ELF-1 (cell line): Measurements from ENCODE around the gene GAS6.

Source experiments
- DNase-seq: peaks from one replicate; pipeline ENCODE4 v3.0.0-alpha.2; 2016; ENCODE audit warnings: low read depth, low spot score

The GAS6 gene

DNA sequence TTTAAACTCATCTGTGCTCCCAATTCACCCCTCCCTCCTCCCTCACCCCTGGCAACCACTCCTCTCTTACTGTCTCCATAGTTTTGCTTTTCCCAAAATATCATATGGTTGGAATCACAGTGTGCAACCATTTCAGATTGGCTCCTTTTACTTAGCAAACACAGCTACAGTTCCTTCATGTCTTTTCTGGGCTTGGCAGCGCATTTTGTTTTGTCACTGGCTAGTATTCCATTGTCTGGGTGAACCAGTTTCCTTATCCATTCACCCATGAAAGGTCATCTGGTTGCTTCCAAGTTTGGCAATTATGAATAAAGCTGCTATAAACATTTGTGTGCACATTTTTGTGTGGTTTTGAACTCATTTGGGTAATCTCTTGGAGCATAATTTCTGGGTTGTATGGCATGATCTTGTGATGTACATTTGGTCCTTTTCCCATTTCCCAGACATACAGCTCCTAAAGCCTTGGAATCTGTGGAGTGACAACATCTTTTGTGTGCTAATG, 23.9 kb upstream of the GAS6 start:
- no peak for DNase-seq

DNA sequence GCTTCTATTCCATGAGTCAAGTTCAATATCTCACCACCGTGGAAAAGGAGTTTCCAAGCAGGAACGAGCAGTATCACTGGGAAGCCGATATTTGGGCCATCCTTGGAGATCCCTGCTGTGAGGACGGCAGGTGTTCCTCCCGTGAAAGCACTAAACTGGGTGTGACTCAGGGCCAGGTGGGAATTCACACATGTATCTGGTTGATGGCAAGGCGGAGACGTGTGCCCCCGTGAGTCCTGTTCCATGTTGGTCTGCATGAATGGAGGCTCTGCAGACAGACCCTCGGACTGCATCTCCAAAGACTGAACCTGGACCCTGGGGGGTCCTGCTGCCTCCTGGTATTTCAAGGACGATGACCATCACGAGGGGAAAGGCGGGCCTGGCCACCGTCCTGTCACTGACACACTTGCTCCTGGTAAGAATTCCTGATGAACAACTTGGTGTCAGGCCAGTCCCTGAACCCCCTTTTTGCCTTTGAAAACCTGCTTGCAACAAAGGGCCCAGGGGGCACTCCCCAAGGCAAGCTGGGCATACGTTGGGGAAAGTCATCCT, 22.8 kb upstream of the GAS6 start:
- no peak for DNase-seq

DNA sequence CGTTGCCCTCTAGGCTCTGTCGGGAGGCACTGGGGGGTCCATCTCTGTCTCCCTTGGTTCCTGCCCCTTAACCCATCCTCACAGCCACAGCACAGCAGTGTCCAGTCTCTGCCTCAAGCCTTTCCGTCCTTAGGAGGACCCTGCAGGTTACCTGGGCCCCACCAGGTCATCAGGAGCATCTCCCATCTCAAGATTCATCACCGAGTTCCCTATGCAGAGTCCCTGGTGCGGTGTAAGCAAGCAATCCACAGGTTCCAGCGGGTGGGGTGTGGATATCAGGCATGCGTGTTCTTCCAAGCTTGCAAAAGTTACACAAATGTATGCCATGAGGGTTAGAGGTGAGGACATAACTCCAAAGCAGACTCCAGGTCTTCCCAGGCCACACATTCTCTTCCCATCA, 20.9 kb upstream of the GAS6 start:
- DNase-seq: no peak

DNA sequence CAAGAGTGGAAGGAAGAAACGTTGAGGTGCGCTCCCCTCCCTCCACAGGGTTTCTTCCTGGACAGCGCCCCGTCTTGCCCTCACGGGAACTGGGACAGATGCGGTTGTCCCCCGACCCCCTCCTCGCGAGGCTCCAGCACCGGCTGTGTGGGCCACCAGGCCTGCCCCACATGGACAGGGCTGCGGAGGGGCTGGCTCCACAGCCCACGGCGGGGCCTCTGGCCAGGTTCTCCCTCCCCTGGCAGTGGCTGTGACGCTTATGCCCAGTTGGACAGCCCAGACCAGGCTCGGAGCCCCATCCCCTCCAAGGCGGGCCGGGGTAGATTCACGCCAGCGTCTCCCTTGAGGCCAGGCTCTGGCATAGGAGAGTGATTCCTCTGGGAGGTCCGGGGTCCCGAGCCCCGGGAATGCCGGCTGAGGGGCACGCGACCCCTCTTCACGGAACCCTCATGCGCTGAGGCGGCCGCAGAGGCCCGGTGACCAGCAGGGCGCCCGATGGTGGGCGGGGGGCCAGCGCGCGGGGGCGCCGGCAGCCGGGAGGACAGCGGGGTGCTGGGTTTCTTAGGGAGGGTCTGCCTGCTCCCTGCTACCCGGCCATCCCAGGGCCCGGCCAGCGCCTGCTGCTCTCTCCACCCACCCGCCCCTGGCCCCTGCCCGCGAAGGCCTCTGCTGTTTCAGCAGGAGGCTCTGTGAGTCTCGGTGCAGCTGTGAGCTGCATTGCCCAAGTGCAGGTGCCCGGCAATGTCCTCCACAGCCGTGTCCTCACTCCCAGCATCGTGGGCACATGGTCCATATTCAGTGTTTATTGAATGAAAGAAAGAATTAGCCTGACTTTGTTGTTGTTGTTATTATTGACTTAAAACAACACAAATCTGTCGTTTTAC, 20.3 kb upstream of the GAS6 start:
- DNase-seq: no peak

DNA sequence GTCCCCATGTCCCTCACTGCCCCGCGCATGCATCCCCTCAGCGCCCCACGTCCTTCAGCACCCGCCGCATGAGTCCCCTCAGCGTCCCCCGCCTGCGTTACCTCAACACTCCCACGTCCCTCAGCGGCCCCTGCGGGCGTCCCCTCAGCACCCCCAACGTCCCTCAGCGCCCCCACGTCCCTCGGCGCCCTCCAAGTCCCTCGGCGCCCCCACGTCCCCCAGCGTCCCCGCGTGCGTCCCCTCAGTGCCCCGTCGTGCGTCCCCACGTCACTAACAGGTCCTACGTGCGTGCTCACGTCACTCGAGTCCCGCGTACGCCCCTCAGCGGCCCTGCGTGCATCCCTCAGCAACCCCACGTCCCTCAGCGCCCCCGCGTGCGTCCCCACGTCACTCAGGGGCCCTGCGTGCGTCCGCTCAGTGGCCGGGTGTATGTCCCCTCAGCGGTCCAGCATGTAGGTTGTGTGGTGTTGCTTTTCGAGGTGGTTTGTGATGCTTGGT, 19.5 kb upstream of the GAS6 start:
- DNase-seq: no peak

DNA sequence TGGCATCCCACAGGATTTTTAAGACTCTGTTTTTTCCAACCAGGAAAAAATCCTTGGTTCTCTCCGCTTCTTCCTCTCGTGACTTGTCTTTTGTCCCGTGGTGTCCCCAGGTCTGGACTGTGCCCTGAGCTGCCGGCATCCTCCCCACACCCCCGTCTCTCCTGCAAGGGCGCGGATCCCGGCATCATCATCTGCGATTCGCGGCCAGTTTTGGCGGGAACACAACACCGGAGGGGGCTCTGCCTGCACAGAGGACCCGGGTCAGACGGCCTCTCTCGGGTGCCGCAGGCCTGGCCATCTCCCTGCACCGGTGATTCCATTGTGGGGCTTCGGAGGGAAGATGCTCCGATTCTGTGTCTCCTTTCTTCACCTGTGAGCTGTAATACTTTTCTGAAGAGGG, 18.8 kb upstream of the GAS6 start:
- DNase-seq: no peak

DNA sequence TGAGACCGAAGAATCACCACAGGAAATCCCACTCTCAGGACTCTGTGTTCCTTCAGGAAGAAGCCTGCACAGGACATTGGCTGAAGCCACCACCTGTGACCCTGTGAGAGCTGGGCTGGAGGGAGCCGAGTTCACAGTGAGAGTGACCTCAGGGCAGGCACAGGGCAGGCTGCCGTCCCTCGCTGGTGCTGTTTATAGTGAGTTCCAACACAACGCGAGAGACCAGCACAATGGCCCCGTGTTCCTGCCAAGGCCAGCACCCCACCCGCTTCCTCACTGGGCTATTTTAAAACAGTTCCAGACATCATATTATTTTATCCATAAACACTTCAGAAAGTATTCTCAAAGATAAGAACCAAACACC, 18.4 kb upstream of the GAS6 start:
- DNase-seq: peak; percentile 39

DNA sequence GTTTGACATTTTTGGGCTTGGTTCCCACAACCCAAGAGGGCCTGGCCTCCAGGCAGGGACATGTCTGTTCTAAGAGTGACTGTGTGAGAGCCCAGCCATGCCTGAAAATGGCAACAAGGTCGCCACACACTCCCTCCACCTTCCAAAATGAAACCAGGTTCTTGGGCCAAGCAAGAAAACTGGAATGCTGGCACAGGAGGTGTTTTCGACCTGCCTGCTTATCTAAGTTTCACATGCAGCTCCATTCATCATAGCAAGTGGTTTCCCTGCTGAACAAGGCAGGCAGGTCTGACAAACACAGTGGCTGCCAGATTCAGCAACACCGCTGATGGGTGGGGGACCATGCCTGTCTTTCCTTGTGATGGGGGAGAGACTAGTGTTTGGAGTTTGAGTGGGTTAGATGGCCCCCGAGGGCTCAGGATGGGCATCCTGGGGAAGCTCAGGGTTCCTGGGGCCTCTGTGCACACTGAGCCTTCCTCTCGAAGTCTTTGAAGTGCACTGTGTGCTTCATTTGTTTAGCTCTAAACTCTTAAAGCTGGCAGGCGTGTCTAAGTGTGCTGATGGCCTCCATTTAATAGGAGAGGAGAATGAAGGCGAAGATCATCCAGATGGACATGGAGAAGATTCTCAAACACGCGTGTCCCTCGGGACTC, 17.9 kb upstream of the GAS6 start:
- DNase-seq: no peak

DNA sequence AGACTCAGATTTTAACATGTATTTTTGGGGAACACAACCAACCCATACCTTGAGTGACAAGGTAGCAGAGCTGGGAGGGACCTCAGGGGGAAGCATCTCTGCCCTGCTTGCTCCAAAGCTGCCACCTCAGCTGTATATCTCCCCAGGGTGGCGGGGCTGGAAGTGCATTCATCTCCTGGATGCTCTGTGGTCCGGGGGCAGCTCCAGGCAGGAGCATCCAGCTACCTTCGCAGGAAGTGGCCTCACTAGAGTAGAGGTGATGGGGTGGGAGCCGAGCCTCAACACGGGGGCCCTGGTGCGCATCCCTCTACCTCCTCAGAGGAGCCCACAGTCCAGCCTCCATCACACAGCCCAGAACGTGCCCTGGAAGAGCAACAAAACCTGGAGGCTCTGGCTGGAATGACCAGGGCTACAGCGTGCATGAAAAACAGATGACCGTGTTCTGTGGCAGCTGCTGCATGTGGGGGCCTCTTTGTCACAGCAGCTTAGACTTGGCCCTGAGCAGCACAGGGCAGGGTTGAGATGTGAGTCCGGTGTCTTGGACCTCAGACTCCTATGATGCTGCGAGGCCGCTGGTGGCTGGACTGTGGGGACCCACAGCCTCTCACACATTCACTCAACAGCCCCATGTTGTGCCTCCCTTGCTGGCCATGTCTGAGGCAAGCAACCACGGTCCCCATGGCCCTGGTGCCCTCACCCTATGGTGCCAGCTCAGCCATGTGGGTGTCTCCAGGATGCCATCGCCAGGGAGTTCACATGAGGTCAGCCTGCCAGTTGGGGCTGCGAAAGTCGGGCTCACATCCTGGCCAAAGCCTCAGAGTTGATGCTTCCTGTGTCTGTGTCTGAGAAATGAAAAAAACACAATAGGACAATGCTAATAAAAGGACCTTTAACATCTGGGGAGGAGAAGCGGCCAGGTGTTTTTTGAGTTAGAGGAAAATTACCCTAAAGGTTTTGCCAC, 17.1 kb upstream of the GAS6 start:
- no peak for DNase-seq

DNA sequence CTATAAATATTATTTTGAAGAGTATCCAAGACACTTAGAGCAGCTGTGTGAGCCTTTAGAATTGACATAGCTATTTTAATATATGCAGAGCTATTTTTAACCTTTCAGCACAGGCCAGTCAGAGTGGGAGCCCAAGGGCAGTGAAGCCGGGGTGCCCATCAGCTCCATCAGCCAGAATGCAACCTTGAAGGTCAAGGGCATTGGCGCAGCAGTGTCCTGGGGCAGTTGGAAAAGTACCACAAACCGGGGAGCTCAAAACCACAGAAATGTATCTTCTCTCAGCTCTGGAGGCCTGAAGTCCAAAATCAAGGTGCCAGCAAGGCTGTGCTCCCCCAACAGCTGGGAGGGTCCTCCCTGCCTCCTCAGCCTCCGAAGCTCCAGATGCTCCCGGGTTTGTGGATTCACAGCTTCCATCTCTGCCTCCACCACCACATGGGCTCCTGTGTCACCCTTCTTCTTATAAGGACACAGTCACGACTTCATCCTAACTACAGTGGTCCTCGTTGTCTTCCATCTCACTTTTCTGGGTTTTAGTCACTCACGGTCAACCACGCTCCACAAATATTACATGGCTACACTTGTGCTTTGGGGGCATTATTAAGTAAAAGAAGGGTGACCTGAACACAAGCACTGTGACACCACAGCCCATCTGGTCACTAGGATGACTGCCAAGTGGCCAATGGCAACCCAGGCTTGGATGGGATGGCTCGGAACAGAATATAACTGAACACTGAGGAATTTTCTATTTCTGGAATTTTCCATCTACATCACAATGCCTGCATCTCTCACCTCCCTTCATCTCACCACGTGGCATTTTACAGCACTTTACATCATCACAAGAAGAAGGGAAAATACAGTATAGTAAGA, 15.9 kb upstream of the GAS6 start:
- DNase-seq: no peak

DNA sequence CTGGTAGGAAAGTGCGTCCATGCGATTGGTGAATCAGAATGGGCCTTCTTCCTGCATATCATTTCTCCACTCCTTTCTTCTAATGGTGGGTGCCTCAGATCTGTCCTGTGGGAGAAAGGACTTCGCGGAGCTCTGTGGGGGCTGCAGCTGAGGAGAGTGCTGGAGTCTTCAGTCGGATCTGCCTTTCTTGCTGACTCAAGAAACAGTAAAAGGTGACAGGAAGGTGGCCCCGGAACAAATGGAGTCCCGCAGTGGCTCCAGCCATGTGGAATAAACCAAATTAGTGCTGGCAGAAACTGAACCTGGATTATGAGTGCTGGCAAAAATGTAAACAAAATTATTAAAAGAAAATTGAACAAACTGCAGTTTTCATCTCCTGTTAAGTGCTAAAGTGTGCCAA, 15.1 kb upstream of the GAS6 start:
- DNase-seq: no peak

DNA sequence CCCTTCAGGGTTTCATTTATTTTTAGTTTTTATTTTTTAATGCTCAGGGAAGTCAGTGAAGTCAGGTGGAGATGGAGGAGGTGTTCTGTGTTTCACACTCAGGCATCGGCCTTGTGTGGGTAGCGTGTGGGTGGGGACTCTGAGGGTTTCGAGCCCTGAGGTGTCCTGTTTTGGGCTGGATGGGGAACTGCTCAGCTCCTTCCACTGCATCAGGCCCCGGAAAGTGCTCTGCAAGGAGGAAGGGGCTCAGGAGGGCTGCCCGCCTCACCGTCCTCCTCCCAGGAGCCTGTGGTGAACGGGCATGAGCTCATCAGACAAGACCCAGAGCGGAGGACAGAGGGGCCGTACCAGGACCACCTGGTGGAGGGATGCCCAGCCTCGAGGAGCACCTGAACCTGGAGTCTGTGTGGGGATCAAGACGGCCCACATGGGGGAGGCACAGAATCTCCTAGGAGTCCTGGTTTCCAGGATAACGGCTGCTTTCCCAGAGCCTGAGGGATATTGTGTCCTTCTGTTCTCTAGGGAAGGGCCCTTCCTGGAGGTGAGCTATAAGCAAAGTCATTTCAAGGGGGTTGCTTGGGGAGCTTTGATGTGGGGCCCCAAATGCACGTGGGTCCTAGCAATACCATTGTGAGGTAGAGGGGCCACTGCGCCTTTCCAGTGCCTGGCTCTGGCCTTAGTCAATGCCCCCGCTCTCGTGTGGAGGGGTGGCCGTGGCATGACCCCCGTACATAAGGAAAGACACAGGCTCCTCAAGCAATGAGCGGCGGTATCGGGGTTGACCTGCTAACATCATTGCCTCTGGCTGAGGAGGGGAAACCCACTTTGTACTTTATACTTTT, 13.5 kb upstream of the GAS6 start:
- no peak for DNase-seq

DNA sequence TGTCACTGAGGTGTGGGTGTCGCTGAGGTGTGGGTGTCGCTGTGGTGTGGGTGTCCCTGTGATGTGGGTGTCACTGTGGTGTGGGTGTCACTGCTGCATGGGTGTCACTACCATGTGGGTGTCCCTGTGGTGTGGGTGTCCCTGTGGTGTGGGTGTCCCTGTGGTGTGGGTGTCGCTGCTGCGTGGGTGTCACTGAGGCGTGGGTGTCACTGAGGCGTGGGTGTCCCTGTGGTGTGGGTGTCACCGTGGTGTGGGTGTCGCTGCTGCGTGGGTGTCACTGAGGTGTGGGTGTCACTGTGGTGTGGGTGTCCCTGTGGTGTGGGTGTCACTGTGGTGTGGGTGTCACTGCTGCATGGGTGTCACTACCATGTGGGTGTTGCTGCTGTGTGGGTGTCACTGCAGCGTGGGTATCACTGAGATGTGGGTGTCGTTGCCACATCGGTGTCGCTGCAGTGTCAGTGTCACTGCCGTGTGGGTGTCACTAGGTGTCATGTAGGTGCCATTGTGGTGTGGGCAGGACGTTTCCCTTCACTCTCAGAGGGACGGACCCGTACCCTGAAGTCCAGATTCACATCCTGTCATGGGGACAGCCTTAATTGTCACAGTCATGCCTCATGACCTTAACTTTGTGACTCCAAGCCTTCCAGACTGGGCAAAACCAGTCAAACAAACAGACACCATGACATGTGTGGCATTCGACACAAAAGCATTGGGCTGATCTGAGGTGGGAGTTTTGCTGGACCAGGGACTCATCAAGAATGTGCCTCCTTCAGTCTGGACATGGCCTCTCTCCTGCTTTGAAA, 12.7 kb upstream of the GAS6 start:
- DNase-seq: no peak

DNA sequence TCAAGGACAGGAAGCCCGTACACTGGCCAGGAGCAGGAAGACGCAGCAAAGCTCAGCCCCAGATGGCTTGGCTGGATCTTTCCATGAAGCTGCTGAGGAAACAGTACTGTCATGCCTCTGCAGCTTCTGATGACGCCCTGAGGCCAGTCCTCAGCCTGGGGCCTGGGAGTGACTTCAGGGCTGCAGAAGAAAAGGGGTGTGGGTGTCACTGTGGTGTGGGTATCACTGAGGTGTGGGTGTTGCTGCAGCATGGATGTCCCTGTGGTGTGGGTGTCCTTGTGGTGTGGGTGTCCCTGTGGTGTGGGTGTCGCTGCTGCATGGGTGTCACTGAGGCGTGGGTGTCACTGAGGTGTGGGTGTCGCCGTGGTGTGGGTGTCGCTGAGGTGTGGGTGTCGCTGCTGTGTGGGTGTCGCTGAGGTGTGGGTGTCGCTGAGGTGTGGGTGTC, 12.0 kb upstream of the GAS6 start:
- no peak for DNase-seq

DNA sequence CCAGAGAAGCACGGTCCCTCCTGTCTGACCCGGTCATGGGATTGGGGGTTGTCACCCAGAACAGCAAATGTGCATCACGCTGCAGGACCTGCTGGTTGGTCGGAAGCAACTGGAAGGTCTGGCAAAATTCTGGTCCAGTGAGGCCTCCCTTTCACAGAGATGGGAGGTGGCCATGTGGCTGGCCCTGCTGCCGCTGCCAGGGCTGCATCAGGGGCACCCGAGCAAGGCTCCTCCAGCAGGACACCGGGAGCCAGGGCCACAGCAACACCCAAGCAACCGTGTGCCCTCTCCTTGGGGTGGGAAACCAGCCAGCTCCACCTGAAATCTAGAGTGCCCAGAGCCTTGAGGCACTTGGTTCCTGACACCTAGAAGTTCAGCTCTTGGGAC, 11.5 kb upstream of the GAS6 start:
- DNase-seq: no peak

DNA sequence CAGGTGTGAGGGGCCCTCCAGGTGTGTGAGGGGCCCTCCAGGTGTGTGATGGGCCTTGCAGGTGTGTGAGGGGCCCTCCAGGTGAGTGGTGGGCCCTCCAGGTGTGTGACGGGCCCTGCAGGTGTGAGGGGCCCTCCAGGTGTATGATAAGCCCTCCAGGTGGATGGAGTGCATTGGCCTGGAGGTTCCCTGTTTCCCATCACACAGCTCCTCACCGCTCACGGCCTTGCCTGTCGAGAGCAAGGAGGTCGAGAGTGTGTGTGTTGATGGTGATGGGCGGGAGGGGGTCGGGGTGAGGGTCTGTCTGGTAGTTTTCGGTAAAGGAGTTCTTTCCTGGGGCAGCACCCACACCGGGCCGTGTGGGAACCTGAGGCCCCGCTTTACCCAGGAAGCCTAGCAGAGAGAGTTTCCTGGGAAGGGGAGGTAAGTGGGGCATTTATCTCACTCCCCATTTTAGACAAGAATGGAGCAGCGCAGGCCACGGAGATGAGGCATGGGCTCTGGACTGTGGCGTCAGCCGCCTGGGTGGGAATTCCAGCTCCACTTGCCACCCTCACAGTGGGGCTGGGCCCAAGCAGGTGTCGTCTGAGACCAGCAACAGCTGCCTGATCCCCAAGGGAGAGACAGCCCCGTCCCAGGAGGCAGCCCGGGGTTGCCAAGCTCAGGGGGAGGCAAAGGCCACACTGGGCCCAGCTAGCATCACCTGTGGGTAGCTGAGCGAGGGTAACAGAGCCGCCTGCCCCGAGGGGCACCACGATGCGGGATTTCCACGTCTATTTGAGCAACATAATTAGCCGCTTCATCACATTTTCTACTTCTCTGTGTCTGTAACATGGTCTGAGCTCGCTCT, 10.9 kb upstream of the GAS6 start:
- DNase-seq: no peak

DNA sequence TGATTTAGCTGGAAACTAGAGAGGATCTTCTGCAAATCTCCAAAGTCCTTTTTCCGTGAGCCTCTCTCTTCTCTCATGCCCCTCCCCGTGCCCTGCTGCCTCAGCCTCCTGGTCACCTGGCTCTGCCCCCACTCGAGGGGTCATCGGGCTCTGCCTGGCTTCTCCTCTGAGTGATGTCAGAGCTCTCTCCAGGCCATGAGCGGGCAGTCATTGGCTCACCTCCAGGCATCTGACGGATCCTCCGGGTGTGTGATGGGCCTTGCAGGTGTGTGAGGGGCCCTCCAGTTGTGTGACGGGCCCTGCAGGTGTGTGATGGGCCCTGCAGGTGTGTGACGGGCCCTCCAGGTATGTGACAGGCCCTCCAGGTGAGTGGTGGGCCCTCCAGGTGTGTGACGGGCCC, 10.3 kb upstream of the GAS6 start:
- DNase-seq: no peak

DNA sequence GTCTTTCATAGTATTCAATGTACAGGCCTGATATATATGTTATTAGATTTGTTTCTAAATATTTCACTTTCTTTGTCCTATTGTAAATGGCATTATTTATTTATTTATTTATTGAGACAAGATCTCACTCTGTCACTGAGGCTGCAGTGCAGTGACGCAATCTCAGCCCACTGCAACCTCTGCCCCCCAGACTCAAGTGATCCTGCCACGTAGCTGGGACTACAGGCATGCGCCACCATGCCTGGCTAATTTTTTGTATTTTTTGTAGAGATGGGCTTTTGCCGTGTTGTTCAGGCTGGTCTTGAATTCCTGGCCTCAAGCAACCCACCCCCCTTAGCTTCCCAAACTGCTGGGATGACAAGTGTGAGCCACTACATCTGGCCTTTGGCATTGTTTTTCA, 5.4 kb upstream of the GAS6 start:
- no peak for DNase-seq
